Adrenal gland (tissue), 5 donors: ENCODE results near the gene ACSF3.

Experiments
- CTCF ChIP-seq, 6 experiments: fragments of 450-650 bp in 4 of 6; fragments of 200-600 bp in 2 of 6; sonication (generic) in 1 of 6; IDR thresholded peaks; 1 replicate in 5 of 6; 2 replicates in 1 of 6; pipeline versions ENCODE4 v1.5.1 to v1.8.0; 2016 to 2021; ENCODE audit warnings: antibody characterized with exemption in 6 of 6, mild to moderate bottlenecking in 2 of 6, moderate library complexity in 1 of 6
- POLR2A ChIP-seq, 2 donors: fragments of 450-650 bp; IDR thresholded peaks; one replicate each; pipeline ENCODE4 v1.6.1; 2017; ENCODE audit warnings: antibody characterized with exemption in 2 of 2, mild to moderate bottlenecking in 2 of 2, moderate library complexity in 1 of 2
- donor health status: DM: no; HTN: no; CAD: no.

- TF ChIP-seq CTCF (IDR thresholded peaks at IDR 0.05) (no peak), POLR2A (IDR thresholded peaks at IDR 0.05) (no peak)
Observed at GRCh38 chr16:89173174-89173921, 79.7 kb downstream of the ACSF3 start.
